K562 treated with DMSO at 1 percent for 12 hours (cell line): ENCODE measurements around the gene ANKRD35. TPM values are rescaled to one million over a fixed set of nuclear protein-coding genes. Genes with fewer than 3 reads are reported as not detected.

Experiments
- total RNA-seq: library from RNA; unstranded; fragments of 300-600 nt; gene quantifications from 2 replicates; pipeline ENCODE4 v1.2.3, GENCODE V29; 2022; ENCODE audit not compliant: insufficient read depth

Gene ANKRD35, protein sequence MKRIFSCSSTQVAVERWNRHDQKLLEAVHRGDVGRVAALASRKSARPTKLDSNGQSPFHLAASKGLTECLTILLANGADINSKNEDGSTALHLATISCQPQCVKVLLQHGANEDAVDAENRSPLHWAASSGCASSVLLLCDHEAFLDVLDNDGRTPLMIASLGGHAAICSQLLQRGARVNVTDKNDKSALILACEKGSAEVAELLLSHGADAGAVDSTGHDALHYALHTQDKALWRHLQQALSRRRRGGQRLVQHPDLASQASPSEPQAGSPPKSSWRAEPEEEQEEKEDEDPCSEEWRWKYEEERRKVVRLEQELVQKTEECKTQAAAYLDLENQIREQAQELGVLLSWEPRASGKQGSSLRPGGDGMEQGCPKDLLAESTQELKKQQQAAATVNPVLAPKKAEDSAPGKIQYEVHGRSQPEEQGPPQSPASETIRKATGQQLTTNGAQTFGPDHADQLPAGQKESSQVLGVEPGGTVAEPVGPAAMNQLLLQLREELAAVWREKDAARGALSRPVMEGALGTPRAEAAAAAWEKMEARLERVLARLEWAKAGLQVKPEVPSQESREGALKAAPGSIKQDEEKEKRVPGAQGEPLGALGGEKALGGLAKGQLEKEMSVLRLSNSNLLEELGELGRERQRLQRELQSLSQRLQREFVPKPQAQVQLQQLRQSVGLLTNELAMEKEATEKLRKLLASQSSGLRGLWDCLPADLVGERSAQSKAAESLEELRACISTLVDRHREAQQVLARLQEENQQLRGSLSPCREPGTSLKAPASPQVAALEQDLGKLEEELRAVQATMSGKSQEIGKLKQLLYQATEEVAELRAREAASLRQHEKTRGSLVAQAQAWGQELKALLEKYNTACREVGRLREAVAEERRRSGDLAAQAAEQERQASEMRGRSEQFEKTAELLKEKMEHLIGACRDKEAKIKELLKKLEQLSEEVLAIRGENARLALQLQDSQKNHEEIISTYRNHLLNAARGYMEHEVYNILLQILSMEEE
- total RNA-seq = 0.19 TPM in 1 of 2 replicates, not detected in the other

DNA sequence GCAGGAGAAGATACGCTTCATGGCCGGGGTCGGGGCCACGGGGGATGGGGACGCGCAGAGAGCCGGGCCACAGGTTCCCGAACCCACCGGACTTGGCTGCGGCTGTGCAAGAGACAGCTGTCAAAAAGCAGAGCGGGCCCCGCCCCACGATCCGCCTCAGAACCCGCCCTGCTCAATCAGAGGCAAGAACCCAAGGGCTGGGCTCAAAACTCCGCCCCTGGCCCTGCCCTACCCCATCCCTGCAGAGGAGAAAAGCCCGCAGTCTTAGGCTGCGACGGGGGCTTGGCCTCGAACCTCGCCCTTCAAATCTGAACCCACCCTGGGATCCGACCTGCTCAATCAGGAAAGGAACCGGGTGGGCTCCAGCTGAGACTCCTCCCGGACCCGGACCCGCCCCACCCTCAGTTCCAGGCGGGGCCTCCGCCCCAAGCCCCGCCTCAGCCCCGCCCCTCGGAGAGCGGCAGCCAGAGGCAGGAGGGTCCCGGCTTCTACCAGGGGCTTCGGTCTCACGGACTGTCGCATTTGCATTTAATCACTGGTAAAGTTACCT lies at the start of gene ANKRD35:
ANKRD35 (minus strand) TSS at position 129 of the 550 bp plus-strand sequence; CDS start at position 21, 108 bp downstream.

DNA sequence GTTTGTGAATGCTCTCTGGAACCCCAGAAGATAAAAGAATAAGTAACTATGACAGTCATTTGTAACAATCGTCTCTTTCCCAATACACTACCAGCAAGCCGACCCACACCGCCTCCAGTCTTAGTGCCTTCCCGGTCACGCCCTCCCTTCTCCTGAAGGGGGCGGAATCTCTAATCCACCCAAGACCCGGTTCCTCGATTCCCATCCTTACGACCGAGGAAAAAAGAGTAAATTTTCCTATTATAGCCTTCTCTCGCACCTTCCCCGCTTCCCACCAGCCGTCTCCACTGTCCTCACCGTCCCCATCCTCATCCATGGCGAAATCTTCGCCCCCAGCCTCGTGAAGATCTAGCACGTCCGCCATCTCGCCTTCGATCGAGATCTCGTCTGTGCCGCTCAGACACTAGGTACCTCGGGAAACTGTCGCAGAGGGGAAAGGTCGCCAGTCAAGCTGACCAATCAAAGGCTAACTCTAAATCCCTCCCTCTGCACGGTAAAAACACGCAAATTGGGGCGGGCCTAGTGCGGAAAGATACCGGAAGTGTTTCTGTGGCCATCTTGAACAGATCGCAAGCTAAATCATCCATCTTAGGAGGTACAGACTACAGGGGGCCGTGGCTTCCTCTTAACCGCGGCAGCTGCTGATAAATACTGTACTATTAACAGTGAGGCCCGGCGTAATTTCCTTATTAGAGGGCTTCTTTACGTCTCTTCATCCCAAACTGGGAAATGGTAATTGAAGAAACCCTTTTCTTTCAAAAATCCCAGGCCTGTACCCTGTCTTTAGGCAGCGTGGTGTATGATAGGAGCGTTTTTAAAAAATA lies 41.6 kb upstream of the ANKRD35 start, which contains the start of gene RBM8A:
RBM8A (minus strand) TSS at position 422 of the 824 bp plus-strand sequence; CDS start at position 364, 58 bp downstream.

DNA sequence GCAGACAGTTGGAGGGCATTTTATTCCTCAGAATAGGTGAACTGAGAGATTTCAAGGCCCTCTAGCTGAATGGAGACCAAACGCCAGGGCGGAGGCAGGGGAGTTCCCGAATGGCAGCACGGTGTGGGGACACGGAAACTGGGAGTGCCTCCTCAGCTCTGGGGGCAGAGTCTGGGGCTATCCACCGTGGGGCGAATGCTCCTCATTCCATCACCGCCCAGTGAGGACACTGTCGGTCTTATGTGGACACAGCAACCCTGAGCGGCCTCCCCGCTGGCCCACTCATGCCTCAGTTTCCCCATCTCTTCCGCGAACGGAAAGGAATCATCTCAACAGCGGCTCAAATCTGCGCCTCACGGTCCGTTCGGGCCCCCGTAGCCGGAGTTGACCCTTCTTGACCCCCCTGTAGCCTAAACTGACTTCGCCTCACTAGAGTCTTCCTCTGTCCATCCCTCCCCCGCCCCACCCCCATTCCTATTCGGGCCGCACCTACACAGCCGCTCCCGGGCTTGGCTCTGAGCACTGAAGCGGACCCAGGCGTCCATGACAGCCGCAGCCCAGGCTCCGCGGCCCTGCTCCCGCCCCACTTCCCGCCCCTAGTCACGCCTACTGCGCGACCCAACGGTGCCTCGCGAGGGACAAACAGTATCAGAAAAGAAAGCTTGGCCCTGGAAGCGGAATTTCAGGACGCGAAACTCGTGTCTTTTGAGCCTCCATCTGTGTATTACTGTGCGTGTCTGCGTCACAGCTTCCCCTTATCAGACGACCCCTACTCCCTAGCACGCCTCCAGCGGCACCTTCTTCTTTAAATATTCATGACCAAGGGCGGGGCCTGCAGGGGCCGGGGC lies 32.7 kb upstream of the ANKRD35 start, which contains the start of gene PEX11B:
PEX11B (minus strand) TSS at position 574 of the 848 bp plus-strand sequence; CDS start at position 545, 29 bp downstream.

DNA sequence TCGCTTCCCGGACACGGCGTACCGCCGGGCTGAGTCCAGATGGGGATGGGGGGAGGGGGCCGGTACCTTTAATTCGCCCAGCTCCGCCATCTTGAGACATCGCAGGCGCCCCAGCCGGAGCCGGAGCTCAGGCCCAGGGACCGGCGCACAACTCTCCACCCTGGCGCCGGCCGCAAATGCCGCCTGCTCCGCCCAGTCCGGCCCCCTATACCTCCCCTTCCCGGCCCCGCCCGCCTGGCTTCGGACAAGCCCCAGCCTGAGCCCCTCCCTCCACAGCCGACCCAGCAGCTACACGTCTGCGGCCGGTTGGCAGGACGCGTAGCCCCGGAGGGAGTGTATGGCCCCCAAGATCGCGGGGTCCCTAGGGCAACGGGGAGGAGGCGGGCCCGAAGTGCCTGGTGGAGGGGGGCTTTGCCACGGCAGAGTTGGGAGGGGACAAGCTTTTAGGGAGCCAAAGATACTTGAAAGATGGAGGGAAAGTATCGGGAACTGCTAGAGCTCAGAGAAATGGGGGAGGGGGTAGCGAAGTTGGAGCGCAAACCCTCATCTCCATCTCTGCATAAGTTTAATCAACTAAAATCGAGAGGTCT lies 26.7 kb downstream of the ANKRD35 start, which contains the start of gene PIAS3:
PIAS3 (minus strand) TSS at position 181 of the 590 bp plus-strand sequence; CDS start at position 90, 91 bp downstream.

DNA sequence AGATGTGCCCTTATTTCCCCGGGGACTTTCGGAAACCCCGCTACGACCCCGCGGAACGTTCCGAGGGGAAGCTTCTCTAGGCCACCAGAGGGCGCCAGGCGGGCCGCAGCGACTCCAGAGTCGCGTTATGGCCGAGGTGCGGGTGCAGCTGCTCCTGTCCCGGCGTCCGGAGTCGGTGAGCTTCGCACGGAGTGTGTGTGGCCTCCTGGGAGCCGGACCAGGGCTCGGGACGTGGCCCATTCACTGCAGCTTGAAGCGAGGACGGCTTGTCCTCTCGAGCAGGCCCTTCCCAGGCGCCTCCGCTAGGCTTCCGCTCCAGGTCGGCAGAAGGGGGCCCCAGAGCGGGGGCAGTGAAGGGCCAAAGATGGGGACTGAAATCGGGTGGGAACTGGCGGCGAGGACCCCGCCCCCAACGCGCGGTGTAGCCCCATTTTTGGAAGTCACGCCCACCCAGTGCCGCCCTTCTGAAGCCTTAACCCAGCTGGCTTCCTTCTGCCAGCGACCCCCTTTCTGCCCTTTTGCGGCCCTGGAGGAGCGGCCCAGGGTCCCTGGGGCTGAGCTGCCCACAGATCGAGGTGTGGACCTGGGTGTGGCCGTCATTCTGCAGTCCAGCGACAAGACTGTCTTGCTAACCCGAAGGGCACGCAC lies 40.0 kb downstream of the ANKRD35 start, which contains the start of gene NUDT17:
NUDT17 (plus strand) TSS at position 117 of the 648 bp plus-strand sequence; CDS start at position 128, 11 bp downstream.

DNA sequence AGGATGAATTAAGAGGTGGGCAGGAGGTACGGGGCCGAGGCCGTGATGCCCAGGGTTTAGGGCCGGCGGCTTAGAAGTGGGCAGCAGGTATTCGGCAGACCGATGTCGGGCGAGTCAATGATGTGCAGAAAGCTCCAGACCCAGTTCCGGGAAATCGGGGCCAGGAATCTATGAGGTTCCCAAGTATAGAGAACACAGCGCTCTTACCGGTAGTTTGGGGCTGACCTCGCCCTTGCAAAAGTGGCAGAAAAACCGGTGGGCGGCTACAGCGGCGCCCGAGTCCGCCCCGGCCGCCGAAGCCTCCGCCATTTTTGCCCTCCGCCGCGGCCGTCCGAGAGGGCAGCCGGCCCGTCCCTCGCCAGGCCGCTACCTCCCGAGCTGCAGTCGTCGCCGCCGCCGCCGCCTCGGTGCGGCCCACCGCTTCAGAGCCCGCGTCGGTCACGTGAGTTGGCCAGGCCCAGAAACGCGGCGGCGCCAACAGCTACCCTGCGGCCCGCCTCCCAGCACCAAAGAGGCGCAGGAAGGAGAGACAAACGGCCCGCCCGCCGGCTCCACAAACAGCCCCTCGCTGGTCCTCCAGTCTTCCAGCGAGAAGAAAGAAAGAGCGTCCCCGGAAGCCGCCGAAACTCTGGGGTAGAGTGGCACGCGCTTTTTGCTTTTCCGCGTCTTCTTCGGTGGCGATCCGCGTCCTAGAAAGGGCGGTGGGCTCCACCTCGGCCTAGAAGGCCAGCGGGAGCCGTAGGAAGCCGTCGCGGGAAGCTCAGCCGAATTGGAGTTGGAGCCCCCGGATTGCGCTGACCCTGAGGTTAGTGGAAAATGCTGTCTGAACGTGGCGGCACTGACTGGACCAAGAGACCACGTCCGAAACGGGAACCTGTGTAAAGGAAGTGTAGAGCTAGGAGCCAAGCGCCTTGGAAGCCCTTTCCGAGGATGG lies 61.8 kb downstream of the ANKRD35 start, which contains the start of the genes POLR3C and RNF115:
POLR3C (plus strand) TSS at position 636 of the 934 bp plus-strand sequence. CDS start 1,577 bp downstream, outside the sequence.
RNF115 (minus strand) TSS at position 531 of the 934 bp plus-strand sequence; CDS start at position 309, 222 bp downstream.

Other genes with a start within 250 kb of the ANKRD35 start
- gene PDZK1, start 178.5 kb downstream of the ANKRD35 start, total RNA-seq = not detected in 2 replicates
- gene CD160, start 166.4 kb downstream of the ANKRD35 start, total RNA-seq = not detected in 2 replicates
- gene RNF115, start 61.8 kb downstream of the ANKRD35 start, total RNA-seq = 3.3 and 9.2 TPM in 2 replicates
- 27.2 and 52.7 TPM in 2 replicates for gene POLR3C, start 61.7 kb downstream of the ANKRD35 start, total RNA-seq
- gene NUDT17, start 40.2 kb downstream of the ANKRD35 start, total RNA-seq = 6.2 and 8.6 TPM in 2 replicates
- gene PIAS3, start 26.8 kb downstream of the ANKRD35 start, total RNA-seq = 11.1 and 30.5 TPM in 2 replicates
- gene ITGA10, start 24.2 kb upstream of the ANKRD35 start, total RNA-seq = 0.41 TPM in 1 of 2 replicates, not detected in the other
- gene PEX11B, start 32.9 kb upstream of the ANKRD35 start, total RNA-seq = 20.9 and 30.3 TPM in 2 replicates
- gene RBM8A, start 41.6 kb upstream of the ANKRD35 start, total RNA-seq = 153 and 174 TPM in 2 replicates
- gene LIX1L, start 72.2 kb upstream of the ANKRD35 start, total RNA-seq = 8.0 and 18.3 TPM in 2 replicates
- gene ANKRD34A, start 78.7 kb upstream of the ANKRD35 start, total RNA-seq = 1.3 and 2.6 TPM in 2 replicates
- gene POLR3GL, start 78.8 kb upstream of the ANKRD35 start, total RNA-seq = 55.4 and 58.3 TPM in 2 replicates
- gene TXNIP, start 110.7 kb upstream of the ANKRD35 start, total RNA-seq = 231 and 482 TPM in 2 replicates
- gene HJV, start 135.9 kb upstream of the ANKRD35 start, total RNA-seq = 1.4 and 4.7 TPM in 2 replicates